SU-DHL-6 (cell line): ENCODE results near the gene OR11H6.

ENCODE experiments used
- EZH2phosphoT487 ChIP-seq: fragments of 200-600 bp; sonication (generic), shearing (Covaris generic); conservative IDR thresholded peaks from 2 replicates; pipeline ENCODE4 v1.6.1; 2018; ENCODE audit warnings: mild to moderate bottlenecking, antibody characterized with exemption, low read length, moderate library complexity, mixed read lengths
- TF ChIP-seq, protein P1 (sequence below): fragments of 200-600 bp; sonication (generic); IDR thresholded peaks from one replicate; pipeline ENCODE4 v1.5.1; 2017; ENCODE audit warnings: antibody characterized with exemption, mild to moderate bottlenecking, low read length, moderate library complexity; ENCODE audit not compliant: insufficient read depth, poor library complexity, severe bottlenecking

DNA sequence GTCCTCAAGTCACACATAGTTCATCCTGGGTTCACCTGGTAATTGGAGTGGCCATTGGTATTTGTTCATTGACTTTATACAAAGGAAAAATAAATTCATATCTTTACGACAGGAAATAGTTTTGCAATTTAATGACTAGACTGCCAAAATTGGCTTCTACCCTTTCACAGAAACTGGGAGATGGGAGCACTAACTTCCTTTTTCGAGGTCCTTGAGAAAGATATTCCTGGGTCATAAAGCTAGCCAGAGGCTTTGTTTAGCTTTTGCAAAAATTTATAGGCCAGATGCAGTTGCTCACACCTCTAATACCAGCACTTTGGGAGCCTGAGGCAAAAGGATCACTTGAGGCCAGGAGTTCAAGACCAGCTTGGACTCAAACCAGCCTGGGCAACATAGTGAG lies 43.0 kb upstream of the OR11H6 start:
- TF ChIP-seq, protein P1, sequence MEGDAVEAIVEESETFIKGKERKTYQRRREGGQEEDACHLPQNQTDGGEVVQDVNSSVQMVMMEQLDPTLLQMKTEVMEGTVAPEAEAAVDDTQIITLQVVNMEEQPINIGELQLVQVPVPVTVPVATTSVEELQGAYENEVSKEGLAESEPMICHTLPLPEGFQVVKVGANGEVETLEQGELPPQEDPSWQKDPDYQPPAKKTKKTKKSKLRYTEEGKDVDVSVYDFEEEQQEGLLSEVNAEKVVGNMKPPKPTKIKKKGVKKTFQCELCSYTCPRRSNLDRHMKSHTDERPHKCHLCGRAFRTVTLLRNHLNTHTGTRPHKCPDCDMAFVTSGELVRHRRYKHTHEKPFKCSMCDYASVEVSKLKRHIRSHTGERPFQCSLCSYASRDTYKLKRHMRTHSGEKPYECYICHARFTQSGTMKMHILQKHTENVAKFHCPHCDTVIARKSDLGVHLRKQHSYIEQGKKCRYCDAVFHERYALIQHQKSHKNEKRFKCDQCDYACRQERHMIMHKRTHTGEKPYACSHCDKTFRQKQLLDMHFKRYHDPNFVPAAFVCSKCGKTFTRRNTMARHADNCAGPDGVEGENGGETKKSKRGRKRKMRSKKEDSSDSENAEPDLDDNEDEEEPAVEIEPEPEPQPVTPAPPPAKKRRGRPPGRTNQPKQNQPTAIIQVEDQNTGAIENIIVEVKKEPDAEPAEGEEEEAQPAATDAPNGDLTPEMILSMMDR = no peak
- no peak for TF ChIP-seq EZH2phosphoT487
